Panc1 (cell line): Measurements from ENCODE around the gene KMO. TPM values are rescaled to one million over a fixed set of nuclear protein-coding genes. Genes with fewer than 3 reads are reported as not detected.

Experiments
- ATAC-seq: fragments of 200-7000 bp; cut with Tn5 transposase; 2 replicates; pipeline ENCODE4 v1.9.1; 2020; ENCODE audit warnings: mild to moderate bottlenecking, moderate library complexity
- BruUV-seq: library from RNA; stranded (reverse); fragments of 400-500 nt; replicated peaks from 2 replicates; lab custom pipeline; 2021; lab: Mats Ljungman, UMichigan
- CTCF ChIA-PET: fragments of 300-600 bp; sonication (Branson Sonifier 250); formaldehyde crosslinking; loops from one replicate; lab custom pipeline; 2022; ENCODE audit warnings: antibody characterized with exemption; lab: Charles Lee
- POLR2A ChIA-PET: fragments of 300-600 bp; sonication (Branson Sonifier 250); formaldehyde crosslinking; loops from one replicate; lab custom pipeline; 2022; ENCODE audit warnings: antibody characterized with exemption; lab: Charles Lee
- DNase-seq: peaks from one replicate; pipeline ENCODE4 v3.0.0-alpha.2; 2010; ENCODE audit warnings: low read depth, low spot score
- H3K27ac ChIP-seq: 2 replicates; pipeline ENCODE4 v1.5.1; 2011; ENCODE audit warnings: mild to moderate bottlenecking, low read length, inconsistent platforms
- H3K27me3 ChIP-seq: fragments of 200-500 bp; sonication (Bioruptor generic); 2 replicates; pipeline ENCODE4 v1.6.0; 2014; ENCODE audit warnings: low read length, inconsistent platforms; ENCODE audit not compliant: control insufficient read depth, insufficient read depth
- H3K36me3 ChIP-seq: fragments of 200-500 bp; sonication (Bioruptor generic); 2 replicates; pipeline ENCODE4 v1.5.1; 2014; ENCODE audit warnings: inconsistent platforms, mild to moderate bottlenecking, low read length, moderate library complexity; ENCODE audit not compliant: control insufficient read depth, insufficient read depth
- H3K4me1 ChIP-seq: 2 replicates; pipeline ENCODE4 v1.5.1; 2011; ENCODE audit warnings: inconsistent platforms, mild to moderate bottlenecking, low read length, moderate library complexity; ENCODE audit not compliant: control insufficient read depth, insufficient read depth
- H3K4me3 ChIP-seq, 2 experiments: 2 replicates each; pipeline ENCODE4 v1.5.1; 2011 to 2012; ENCODE audit warnings: low read depth in 2 of 2, low read length in 2 of 2, mild to moderate bottlenecking in 2 of 2, inconsistent platforms in 1 of 2, moderate library complexity in 1 of 2
- H3K9me3 ChIP-seq: fragments of 200-500 bp; sonication (Bioruptor generic); 2 replicates; pipeline ENCODE4 v1.5.1; 2014; ENCODE audit warnings: low read depth, mild to moderate bottlenecking, inconsistent platforms, low read length, moderate library complexity; ENCODE audit not compliant: control insufficient read depth, insufficient read depth
- CTCF ChIP-seq: fragments of 450-650 bp; IDR thresholded peaks from 2 replicates; pipeline ENCODE4 v1.5.1; 2017; ENCODE audit warnings: mild to moderate bottlenecking
- POLR2AphosphoS5 ChIP-seq: IDR thresholded peaks from 2 replicates; pipeline ENCODE4 v1.6.1; 2012; ENCODE audit warnings: mild to moderate bottlenecking, low read depth, low read length, moderate library complexity
- REST ChIP-seq, 2 experiments: IDR thresholded peaks; 2 replicates each; pipeline ENCODE4 v1.6.1; 2011 to 2012; ENCODE audit warnings: low read depth in 2 of 2, control low read depth in 1 of 2, low read length in 1 of 2, mild to moderate bottlenecking in 1 of 2, moderate library complexity in 1 of 2; ENCODE audit not compliant: insufficient read depth in 1 of 2
- SIN3A ChIP-seq: IDR thresholded peaks from 2 replicates; pipeline ENCODE4 v1.6.1; 2012; ENCODE audit warnings: low read depth, mild to moderate bottlenecking, low read length, moderate library complexity, borderline replicate concordance; ENCODE audit not compliant: insufficient read depth
- TCF7L2 ChIP-seq: IDR thresholded peaks from 2 replicates; pipeline ENCODE4 v1.6.1; 2011; ENCODE audit warnings: mild to moderate bottlenecking, low read depth, low read length, inconsistent platforms
- in situ Hi-C: cut with HindIII; loops from 2 replicates; pipeline ENCODE4 v1.10.0; 2016; ENCODE audit warnings: low sequenced_read_pairs, low pct_unique_long_range_greater_than_20kb
- intact Hi-C: fragments of 100-400 bp; cut with micrococcal nuclease; formaldehyde crosslinking; loops from one replicate; pipeline ENCODE4 v1.10.0; 2022; ENCODE audit not compliant: unreplicated experiment
- total RNA-seq: library from RNA; stranded (reverse); gene quantifications from one replicate; pipeline ENCODE4 v1.2.1, GENCODE V29; 2021; ENCODE audit not compliant: unreplicated experiment

The KMO gene
- total RNA-seq, 1 experiment from 2014 or later, result 1.8 TPM

GRCh38 chr1:241611063-241611462 is 78.9 kb downstream of the KMO start:
- peak; percentile 70 for TF ChIP-seq CTCF
- TF ChIP-seq TCF7L2, result no peak
- no peak for TF ChIP-seq SIN3A
- TF ChIP-seq POLR2AphosphoS5, result no peak
- no peak for TF ChIP-seq REST (IDR thresholded peaks at IDR 0.05; ENCODE audit: insufficient read depth in 1 of 2, low read depth in 2 of 2, low read length in 1 of 2)
- peak overlapping the region; percentile 85 for H3K27ac ChIP-seq
- H3K4me3 ChIP-seq, result no peak overlapping the region
- no peaks in the 10 kb centered on the region for H3K36me3 ChIP-seq
- intact Hi-C loops, result loop anchor here (1.0 to 2.0 kb wide), 2 partner anchors 80 to 224 kb away; no protein-coding TSS in a partner anchor
- H3K9me3 ChIP-seq, result no peaks in the 10 kb centered on the region
- no peaks in the 10 kb centered on the region for H3K27me3 ChIP-seq
- in situ Hi-C loops, result loop anchor here (10.0 kb wide), 1 partner anchor 86 kb away; no protein-coding TSS in a partner anchor
- CTCF ChIA-PET, result interaction anchor here (0.6 to 1.1 kb wide), 4 partner anchors 103 to 768 kb away, joined by 3 to 11 read pairs (median 6); no protein-coding TSS in a partner anchor
- POLR2A ChIA-PET, result interaction anchor here (0.5 kb wide), 1 partner anchor 220 kb away, joined by 3 read pairs; no protein-coding TSS in a partner anchor
- H3K4me1 ChIP-seq, result peaks cover 58% of the 10 kb centered on the region
- DNase-seq, result no peak
- peak; percentile 53 for ATAC-seq
- BruUV-seq, result no TSS peak

- Histone ChIP-seq H3K4me1 (peaks cover 58% of the 10 kb centered on the region), H3K27me3 (no peaks in the 10 kb centered on the region), H3K27ac (peak overlapping the region; percentile 58; the same call in 1 of the 2 replicates), H3K36me3 (no peaks in the 10 kb centered on the region), H3K9me3 (no peaks in the 10 kb centered on the region), H3K4me3 (no peak overlapping the region)
- TF ChIP-seq TCF7L2 (no peak), CTCF (no peak), POLR2AphosphoS5 (no peak)
- in situ Hi-C loops, result loop anchor here (10.0 kb wide), 1 partner anchor 87 kb away; no protein-coding TSS in a partner anchor
- POLR2A ChIA-PET, result no interaction called here
- DNase-seq, result no peak
- BruUV-seq, result no TSS peak
- intact Hi-C loops, result loop anchor here (1.0 to 2.0 kb wide), 2 partner anchors 81 to 224 kb away; no protein-coding TSS in a partner anchor
- CTCF ChIA-PET, result interaction anchor here (0.6 to 0.7 kb wide), 3 partner anchors 12 to 767 kb away, joined by 7 to 11 read pairs (median 8); no protein-coding TSS in a partner anchor
- no peak for ATAC-seq
Measured at GRCh38 chr1:241611736-241612135, 79.6 kb downstream of the KMO start.
